H9 (cell line): Measurements from ENCODE around the gene EEF1E1. TPM values are rescaled to one million over a fixed set of nuclear protein-coding genes. Genes with fewer than 3 reads are reported as not detected.
A peak's percentile ranks its signal among the peaks of the same experiment; 100 is the strongest.
"Not testable (repeated sequence)": the region's sequence is repeated elsewhere in the genome, so short reads cannot be mapped to it uniquely, and the experiment has no call there.

ENCODE experiments used
- DNase-seq: peaks from one replicate; pipeline ENCODE4 v3.0.0-alpha.2; 2017
- H2AFZ ChIP-seq: one replicate; pipeline ENCODE4 v1.6.1; 2013; ENCODE audit warnings: mild to moderate bottlenecking, low read length, control low read depth, moderate library complexity
- H2AK5ac ChIP-seq: 2 replicates; pipeline ENCODE4 v1.6.1; 2013; ENCODE audit warnings: low read length, control low read depth, mixed read lengths; ENCODE audit not compliant: insufficient read length
- H2BK120ac ChIP-seq: one replicate; pipeline ENCODE4 v1.6.1; 2013; ENCODE audit warnings: low read depth, mild to moderate bottlenecking, low read length, control low read depth, inconsistent platforms; ENCODE audit not compliant: poor library complexity, severe bottlenecking
- H2BK12ac ChIP-seq: 2 replicates; pipeline ENCODE4 v1.6.1; 2013; ENCODE audit warnings: low read length, control low read depth, mixed read lengths, low read depth; ENCODE audit not compliant: insufficient read length
- H2BK15ac ChIP-seq: 2 replicates; pipeline ENCODE4 v1.6.1; 2013; ENCODE audit warnings: low read depth, low read length, control low read depth
- H2BK20ac ChIP-seq: one replicate; pipeline ENCODE4 v1.6.1; 2013; ENCODE audit warnings: low read depth, mild to moderate bottlenecking, low read length, control low read depth, inconsistent platforms; ENCODE audit not compliant: poor library complexity, severe bottlenecking
- H2BK5ac ChIP-seq: 2 replicates; pipeline ENCODE4 v1.6.1; 2013; ENCODE audit warnings: low read length, control low read depth, mixed read lengths; ENCODE audit not compliant: insufficient read length
- H3K14ac ChIP-seq: 2 replicates; pipeline ENCODE4 v1.6.1; 2013; ENCODE audit warnings: low read length, control low read depth; ENCODE audit not compliant: insufficient read depth
- H3K18ac ChIP-seq: 2 replicates; pipeline ENCODE4 v1.6.1; 2013; ENCODE audit warnings: low read depth, mild to moderate bottlenecking, mixed read lengths, low read length, control low read depth; ENCODE audit not compliant: insufficient read length
- H3K23ac ChIP-seq: 2 replicates; pipeline ENCODE4 v1.6.1; 2013; ENCODE audit warnings: low read length, control low read depth, mixed read lengths, low read depth; ENCODE audit not compliant: insufficient read length
- H3K23me2 ChIP-seq: 2 replicates; pipeline ENCODE4 v1.6.1; 2013; ENCODE audit warnings: low read depth, mild to moderate bottlenecking, mixed read lengths, low read length, control low read depth; ENCODE audit not compliant: insufficient read length, poor library complexity, severe bottlenecking
- H3K27ac ChIP-seq: 2 replicates; pipeline ENCODE4 v1.5.1; 2013; ENCODE audit warnings: low read length, control low read depth, mixed read lengths, low read depth; ENCODE audit not compliant: insufficient read length
- H3K27me3 ChIP-seq: 2 replicates; pipeline ENCODE4 v1.6.1; 2013; ENCODE audit warnings: low read length, control low read depth, inconsistent platforms; ENCODE audit not compliant: insufficient read depth
- H3K4ac ChIP-seq: 2 replicates; pipeline ENCODE4 v1.6.1; 2013; ENCODE audit warnings: low read depth, mild to moderate bottlenecking, control low read depth, inconsistent platforms, low read length, moderate library complexity
- H3K4me1 ChIP-seq: 2 replicates; pipeline ENCODE4 v1.6.1; 2013; ENCODE audit warnings: low read length, control low read depth, inconsistent platforms; ENCODE audit not compliant: insufficient read depth
- H3K4me2 ChIP-seq: 2 replicates; pipeline ENCODE4 v1.6.1; 2013; ENCODE audit warnings: low read length, control low read depth, mixed read lengths; ENCODE audit not compliant: insufficient read length, insufficient read depth
- H3K56ac ChIP-seq: 2 replicates; pipeline ENCODE4 v1.6.1; 2013; ENCODE audit warnings: low read depth, mild to moderate bottlenecking, mixed read lengths, low read length, control low read depth; ENCODE audit not compliant: insufficient read length
- H3K79me1 ChIP-seq: 2 replicates; pipeline ENCODE4 v1.6.1; 2013; ENCODE audit warnings: low read depth, mild to moderate bottlenecking, moderate library complexity, low read length, control low read depth, inconsistent platforms; ENCODE audit not compliant: insufficient read depth, poor library complexity, severe bottlenecking
- H3K79me2 ChIP-seq: 2 replicates; pipeline ENCODE4 v1.6.1; 2013; ENCODE audit warnings: low read length, control low read depth, inconsistent platforms; ENCODE audit not compliant: insufficient read depth
- H3K9ac ChIP-seq: 2 replicates; pipeline ENCODE4 v1.6.1; 2013; ENCODE audit warnings: low read length, control low read depth, mixed read lengths; ENCODE audit not compliant: insufficient read length; ENCODE audit errors: extremely low read depth
- H3K9me3 ChIP-seq: one replicate; pipeline ENCODE4 v1.6.1; 2013; ENCODE audit warnings: low read depth, low read length, inconsistent platforms; ENCODE audit not compliant: control insufficient read depth
- H3T11ph ChIP-seq: one replicate; pipeline ENCODE4 v1.6.1; 2013; ENCODE audit warnings: mild to moderate bottlenecking, low read length, control low read depth, inconsistent platforms
- H4K20me1 ChIP-seq: one replicate; pipeline ENCODE4 v1.6.1; 2013; ENCODE audit not compliant: control insufficient read depth, insufficient read length, insufficient read depth
- H4K5ac ChIP-seq: 2 replicates; pipeline ENCODE4 v1.6.1; 2013; ENCODE audit warnings: low read depth, mild to moderate bottlenecking, mixed read lengths, low read length, control low read depth; ENCODE audit not compliant: insufficient read length
- H4K8ac ChIP-seq: replicated peaks from 2 replicates; pipeline ENCODE4 v1.6.1; 2013; ENCODE audit warnings: low read length, control low read depth, mixed read lengths, low read depth; ENCODE audit not compliant: insufficient read length
- H4K91ac ChIP-seq: 2 replicates; pipeline ENCODE4 v1.6.1; 2013; ENCODE audit warnings: low read depth, mild to moderate bottlenecking, moderate library complexity, mixed read lengths, low read length, control low read depth; ENCODE audit not compliant: insufficient read length
- H3K27ac Mint-ChIP-seq, 3 experiments: 2 replicates in 2 of 3; 3 replicates in 1 of 3; pipeline ENCODE4 v1.8.0; 2020 to 2021; ENCODE audit warnings: mixed read lengths in 3 of 3, mild to moderate bottlenecking in 1 of 3, moderate library complexity in 1 of 3
- H3K27me3 Mint-ChIP-seq: 2 replicates; pipeline ENCODE4 v1.8.0; 2021; ENCODE audit warnings: low read depth, mild to moderate bottlenecking, moderate library complexity, mixed read lengths
- H3K36me3 Mint-ChIP-seq, 3 experiments: 2 replicates in 2 of 3; 3 replicates in 1 of 3; pipeline ENCODE4 v1.8.0; 2020 to 2021; ENCODE audit warnings: low read depth in 3 of 3, mixed read lengths in 3 of 3; ENCODE audit not compliant: insufficient read depth in 1 of 3
- H3K4me1 Mint-ChIP-seq, 2 experiments: 2 replicates each; pipeline ENCODE4 v1.8.0; 2020; ENCODE audit warnings: mixed read lengths in 2 of 2
- H3K4me3 Mint-ChIP-seq, 2 experiments: 2 replicates in 1 of 2; 3 replicates in 1 of 2; pipeline ENCODE4 v1.8.0; 2020 to 2021; ENCODE audit warnings: mild to moderate bottlenecking in 2 of 2, mixed read lengths in 2 of 2, moderate library complexity in 1 of 2
- H3K9me3 Mint-ChIP-seq, 2 experiments: 2 replicates in 1 of 2; 3 replicates in 1 of 2; pipeline ENCODE4 v1.8.0; 2020; ENCODE audit warnings: mild to moderate bottlenecking in 2 of 2, mixed read lengths in 2 of 2, moderate library complexity in 1 of 2
- WGBS: extraction: QIAGEN DNeasy Blood & Tissue Kit; methylation state at CpG from one replicate; pipeline ENCODE4 v1.1.7; 2013; ENCODE audit warnings: missing lambda C conversion rate, low lambda C conversion rate, mixed read lengths; ENCODE audit not compliant: insufficient read length; ENCODE audit errors: extremely low coverage; 5-methylcytosine and 5-hydroxymethylcytosine counted together
- total RNA-seq: library from RNA; stranded (reverse); gene quantifications from 2 replicates; pipeline ENCODE4 v1.2.1, GENCODE V29; 2021
- TF ChIP-seq, protein P1 (sequence below): fragments of 200-600 bp; sonication (generic); conservative IDR thresholded peaks from 3 replicates; pipeline ENCODE4 v1.8.0; 2021; ENCODE audit warnings: antibody characterized with exemption, mild to moderate bottlenecking

The EEF1E1 gene
- total RNA-seq, 1 experiment from 2014 or later: 71.8 TPM

DNA sequence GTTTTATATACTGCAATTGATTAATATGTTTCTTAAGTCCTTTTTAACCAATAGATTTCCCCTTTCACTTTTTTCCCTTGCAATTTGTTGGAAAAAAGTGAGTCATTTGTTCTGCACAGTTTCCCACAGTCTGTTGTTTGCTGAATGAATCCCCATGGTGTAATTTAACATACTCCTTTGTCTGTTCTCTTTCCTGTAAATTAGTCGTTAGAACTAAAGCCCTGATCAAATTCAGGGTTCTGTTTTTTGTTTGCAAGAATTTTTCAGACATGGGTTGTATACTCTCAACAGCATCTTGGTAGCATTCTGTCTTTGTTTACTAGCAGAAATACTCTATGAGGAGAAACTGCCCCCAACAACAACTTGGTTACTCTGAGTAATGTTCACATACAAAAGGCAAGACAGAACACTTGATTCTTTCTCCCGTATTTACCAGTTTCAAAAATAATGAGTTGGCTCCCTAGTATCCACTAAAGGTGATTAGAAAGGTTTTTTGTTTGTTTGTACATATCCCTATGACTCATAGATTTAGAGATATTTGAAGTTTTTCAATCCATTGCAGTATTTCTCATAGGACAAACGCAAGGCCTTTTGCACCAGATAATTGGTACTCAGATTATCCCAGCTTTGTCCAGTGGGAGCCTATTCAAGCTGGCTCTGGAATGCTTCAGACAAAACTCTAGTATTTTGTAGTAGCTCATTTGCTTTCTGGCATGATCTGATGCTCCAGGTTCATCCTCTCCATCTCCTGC, 54.6 kb downstream of the EEF1E1 start:
- Mint-ChIP-seq H3K27me3 (no peaks in the 10 kb centered on the region), H3K9me3 (peaks cover 14 to 15% of the 10 kb centered on the region in 2 experiments), H3K4me3 (no peak overlapping the region), H3K27ac (peak overlapping the region in 2 of 3 experiments; percentile 74 to 92; a peak in 4 of 7 replicates), H3K4me1 (peaks cover 12% of the 10 kb centered on the region in 2 experiments), H3K36me3 (peaks cover 43 to 57% (median 47%) of the 10 kb centered on the region in 3 experiments)
- Histone ChIP-seq H2BK20ac (no peak overlapping the region), H4K91ac (no peak overlapping the region), H2AK5ac (no peak overlapping the region), H4K5ac (no peak overlapping the region), H3K4me1 (no peaks in the 10 kb centered on the region), H2BK15ac (no peak overlapping the region), H4K8ac (no peak overlapping the region), H2BK120ac (no peak overlapping the region), H3K23ac (no peak overlapping the region), H2BK12ac (no peak overlapping the region), H3T11ph (no peak overlapping the region), H3K14ac (no peak overlapping the region), H3K9ac (no peak overlapping the region), H3K79me2 (no peaks in the 10 kb centered on the region), H4K20me1 (no peaks in the 10 kb centered on the region), H3K56ac (no peak overlapping the region), H3K4ac (no peak overlapping the region), H3K27me3 (no peaks in the 10 kb centered on the region), H2AFZ (no peak overlapping the region), H3K27ac (no peak overlapping the region), H2BK5ac (no peak overlapping the region), H3K9me3 (no peaks in the 10 kb centered on the region), H3K23me2 (no peaks in the 10 kb centered on the region), H3K4me2 (no peak overlapping the region), H3K79me1 (no peaks in the 10 kb centered on the region), H3K18ac (no peak overlapping the region)
- TF ChIP-seq, protein P1, sequence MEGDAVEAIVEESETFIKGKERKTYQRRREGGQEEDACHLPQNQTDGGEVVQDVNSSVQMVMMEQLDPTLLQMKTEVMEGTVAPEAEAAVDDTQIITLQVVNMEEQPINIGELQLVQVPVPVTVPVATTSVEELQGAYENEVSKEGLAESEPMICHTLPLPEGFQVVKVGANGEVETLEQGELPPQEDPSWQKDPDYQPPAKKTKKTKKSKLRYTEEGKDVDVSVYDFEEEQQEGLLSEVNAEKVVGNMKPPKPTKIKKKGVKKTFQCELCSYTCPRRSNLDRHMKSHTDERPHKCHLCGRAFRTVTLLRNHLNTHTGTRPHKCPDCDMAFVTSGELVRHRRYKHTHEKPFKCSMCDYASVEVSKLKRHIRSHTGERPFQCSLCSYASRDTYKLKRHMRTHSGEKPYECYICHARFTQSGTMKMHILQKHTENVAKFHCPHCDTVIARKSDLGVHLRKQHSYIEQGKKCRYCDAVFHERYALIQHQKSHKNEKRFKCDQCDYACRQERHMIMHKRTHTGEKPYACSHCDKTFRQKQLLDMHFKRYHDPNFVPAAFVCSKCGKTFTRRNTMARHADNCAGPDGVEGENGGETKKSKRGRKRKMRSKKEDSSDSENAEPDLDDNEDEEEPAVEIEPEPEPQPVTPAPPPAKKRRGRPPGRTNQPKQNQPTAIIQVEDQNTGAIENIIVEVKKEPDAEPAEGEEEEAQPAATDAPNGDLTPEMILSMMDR: no peak
- no CpG with 5 or more reads among the region's 3 CpGs for WGBS
- no peak for DNase-seq

DNA sequence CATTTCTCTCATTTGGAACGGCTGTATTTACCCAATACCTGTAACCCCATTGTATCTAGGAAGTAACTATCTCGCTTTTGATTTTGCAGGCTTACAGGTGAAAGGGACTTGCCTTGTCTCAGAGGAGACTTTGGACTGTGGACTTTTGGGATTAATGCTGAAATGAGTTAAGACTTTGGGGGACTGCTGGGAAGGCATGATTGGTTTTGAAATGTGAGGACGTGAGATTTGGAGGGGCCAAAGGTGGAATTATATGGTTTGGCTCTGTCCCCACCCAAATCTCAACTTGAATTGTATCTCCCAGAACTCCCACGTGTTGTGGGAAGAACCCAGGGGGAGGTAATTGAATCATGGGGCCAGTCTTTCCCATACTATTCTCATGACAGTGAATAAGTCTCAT, 56.6 kb downstream of the EEF1E1 start:
- H3K79me2 ChIP-seq, DNase-seq, H3K27ac ChIP-seq, H4K20me1 ChIP-seq, H3K9ac ChIP-seq, H2BK20ac ChIP-seq, H3K18ac ChIP-seq, H3K56ac ChIP-seq, H3K4me3 Mint-ChIP-seq, H4K5ac ChIP-seq, H3K27me3 Mint-ChIP-seq, H3K27me3 ChIP-seq, H2AFZ ChIP-seq, H2AK5ac ChIP-seq, H4K91ac ChIP-seq, H4K8ac ChIP-seq, H2BK120ac ChIP-seq, H3K14ac ChIP-seq, H3K4ac ChIP-seq, H3K23me2 ChIP-seq, H3T11ph ChIP-seq, H3K79me1 ChIP-seq, H3K27ac Mint-ChIP-seq, H3K9me3 ChIP-seq, H3K23ac ChIP-seq, H2BK15ac ChIP-seq, H3K4me1 ChIP-seq, H2BK12ac ChIP-seq, H3K4me2 ChIP-seq, H2BK5ac ChIP-seq: not testable (repeated sequence)
- peaks cover 14 to 16% of the 10 kb centered on the region in 2 experiments for H3K9me3 Mint-ChIP-seq
- no CpG with 5 or more reads among the region's 4 CpGs for WGBS
- peaks cover 16 to 17% of the 10 kb centered on the region in 2 experiments for H3K4me1 Mint-ChIP-seq
- peaks cover 37 to 57% (median 48%) of the 10 kb centered on the region in 3 experiments for H3K36me3 Mint-ChIP-seq
